Sigmoid colon (tissue), 4 donors: ENCODE results near the gene COMMD6.

Experiments
- CTCF ChIP-seq, 4 experiments: fragments of 450-650 bp in 3 of 4; fragments of 200-600 bp in 1 of 4; IDR thresholded peaks; one replicate each; pipeline ENCODE4 v1.5.1; 2016 to 2019; ENCODE audit warnings: antibody characterized with exemption in 4 of 4, mild to moderate bottlenecking in 3 of 4, moderate library complexity in 2 of 4
- EP300 ChIP-seq, 4 donors: sonication (generic); formaldehyde crosslinking; IDR thresholded peaks; one replicate each; pipeline ENCODE4 v1.6.1; 2017; ENCODE audit warnings: antibody characterized with exemption in 4 of 4

- peak; percentile 53 to 71 (median 66) for TF ChIP-seq CTCF (IDR thresholded peaks at IDR 0.05)
- no peak for TF ChIP-seq EP300 (IDR thresholded peaks at IDR 0.05)
Observed at GRCh38 chr13:75482070-75482819, 55.4 kb downstream of the COMMD6 start, which contains the start of gene TBC1D4.
